Globus pallidus (tissue), 1 donor: ENCODE results near the gene UBE2L3.
"Not testable (repeated sequence)": the region's sequence is repeated elsewhere in the genome, so short reads cannot be mapped to it uniquely, and the experiment has no call there.

Source experiments
- DNase-seq: peaks from one replicate; pipeline ENCODE4 v3.0.0-alpha.2; 2015; ENCODE audit warnings: low spot score

Gene UBE2L3

GRCh38 chr22:21628386-21629254 is 61.1 kb downstream of the UBE2L3 start:
- no peak for DNase-seq

- DNase-seq = peak; percentile 87
Measured at GRCh38 chr22:21629255-21630149, 62.0 kb downstream of the UBE2L3 start, which contains the start of gene YDJC. YDJC (minus strand) TSS chr22:21630022; CDS start chr22:21630014, 8 bp downstream.

- no peak for DNase-seq
Measured at GRCh38 chr22:21631025-21631424, 63.5 kb downstream of the UBE2L3 start.

- DNase-seq = no peak
Measured at GRCh38 chr22:21632237-21632895, 64.9 kb downstream of the UBE2L3 start, which contains the start of gene CCDC116. CCDC116 (plus strand) TSS chr22:21632760; CDS start chr22:21633182, 422 bp downstream.

- no peak for DNase-seq
Measured at GRCh38 chr22:21632931-21633330, 65.4 kb downstream of the UBE2L3 start.

- no peak for DNase-seq
Measured at GRCh38 chr22:21633481-21633880, 66.0 kb downstream of the UBE2L3 start.

- DNase-seq = no peak
Measured at GRCh38 chr22:21634081-21634480, 66.6 kb downstream of the UBE2L3 start.

GRCh38 chr22:21634844-21635243 is 67.3 kb downstream of the UBE2L3 start:
- no peak for DNase-seq

- no peak for DNase-seq
Measured at GRCh38 chr22:21635771-21636510, 68.4 kb downstream of the UBE2L3 start.

GRCh38 chr22:21636629-21637218 is 69.2 kb downstream of the UBE2L3 start:
- no peak for DNase-seq

GRCh38 chr22:21637450-21637849 is 69.9 kb downstream of the UBE2L3 start:
- DNase-seq = not testable (repeated sequence)

GRCh38 chr22:21639359-21639758 is 71.8 kb downstream of the UBE2L3 start:
- no peak for DNase-seq

- no peak for DNase-seq
Measured at GRCh38 chr22:21640810-21641209, 73.3 kb downstream of the UBE2L3 start.

- DNase-seq = peak; percentile 63
Measured at GRCh38 chr22:21641417-21641788, 73.9 kb downstream of the UBE2L3 start.

- peak; percentile 98 for DNase-seq
Measured at GRCh38 chr22:21641789-21642583, 74.5 kb downstream of the UBE2L3 start, which contains the start of gene SDF2L1. SDF2L1 (plus strand) TSS chr22:21642302; CDS start chr22:21642337, 35 bp downstream.

GRCh38 chr22:21642584-21643448 is 75.3 kb downstream of the UBE2L3 start:
- no peak for DNase-seq

GRCh38 chr22:21643533-21644357 is 76.2 kb downstream of the UBE2L3 start:
- DNase-seq = no peak

- not testable (repeated sequence) for DNase-seq
Measured at GRCh38 chr22:21645513-21645912, 78.0 kb downstream of the UBE2L3 start.
